ENCODE measurements around the gene CBX4. TPM values are rescaled to one million over a fixed set of nuclear protein-coding genes. Genes with fewer than 3 reads are reported as not detected.

CBX4 gene
- polyA plus RNA-seq, 1 donor from 2014 or later: 31.9 TPM

GRCh38 chr17:79830303-79830702 lies 8.9 kb downstream of the CBX4 start:
- Histone ChIP-seq H4K20me1 (ENCODE audit: insufficient read depth) (peaks cover 21% of the 10 kb centered on the region), H3K4me3 (ENCODE audit: low read length) (no peak overlapping the region), H3K27ac (ENCODE audit: low read length) (no peak overlapping the region), H3K79me2 (replicated peaks; ENCODE audit: insufficient read depth, low read length) (peaks cover 17% of the 10 kb centered on the region), H3K9ac (ENCODE audit: low read length) (no peak overlapping the region), H3K4me2 (ENCODE audit: low read length) (no peak overlapping the region), H2AFZ (ENCODE audit: low read depth, low read length) (no peak overlapping the region), H3K9me3 (ENCODE audit: low read length) (no peaks in the 10 kb centered on the region), H3K9me2 (ENCODE audit: insufficient read depth, low read length) (no peaks in the 10 kb centered on the region), H3F3A (ENCODE audit: insufficient read depth, low read length, poor library complexity, severe bottlenecking) (peaks cover 3% of the 10 kb centered on the region), H3K27me3 (ENCODE audit: insufficient read depth, low read depth, low read length) (peaks cover 16% of the 10 kb centered on the region), H3K36me3 (ENCODE audit: insufficient read depth, low read length) (no peaks in the 10 kb centered on the region)
- TF ChIP-seq EP300 (conservative IDR thresholded peaks at IDR 0.05; ENCODE audit: poor library complexity, severe bottlenecking) (no peak), TAF1 (IDR thresholded peaks at IDR 0.05; ENCODE audit: low read depth) (no peak), RAD21 (conservative IDR thresholded peaks at IDR 0.05) (no peak), POLR2AphosphoS5 (IDR thresholded peaks at IDR 0.05) (no peak), SMC3 (conservative IDR thresholded peaks at IDR 0.05; ENCODE audit: poor library complexity) (no peak), CTCF (IDR thresholded peaks at IDR 0.05; ENCODE audit: poor library complexity, severe bottlenecking) (no peak), MXI1 (conservative IDR thresholded peaks at IDR 0.05; ENCODE audit: poor library complexity, severe bottlenecking) (no peak), REST (IDR thresholded peaks at IDR 0.05; ENCODE audit: borderline replicate concordance) (no peak), EZH2 (IDR thresholded peaks at IDR 0.05; ENCODE audit: borderline replicate concordance, insufficient read depth, low read length, poor library complexity, severe bottlenecking) (no peak)

GRCh38 chr17:79829457-79829856 lies 9.8 kb downstream of the CBX4 start:
- H3F3A ChIP-seq (ENCODE audit: insufficient read depth, low read length, poor library complexity, severe bottlenecking): peaks cover 3% of the 10 kb centered on the region
- H3K4me2 ChIP-seq (ENCODE audit: low read length): no peak overlapping the region
- H3K36me3 ChIP-seq (ENCODE audit: insufficient read depth, low read length): no peaks in the 10 kb centered on the region
- no peak overlapping the region for H3K27ac ChIP-seq (ENCODE audit: low read length)
- no peak overlapping the region for H2AFZ ChIP-seq (ENCODE audit: low read depth, low read length)
- H3K79me2 ChIP-seq (replicated peaks; ENCODE audit: insufficient read depth, low read length): peaks cover 9% of the 10 kb centered on the region
- TF ChIP-seq RAD21 (conservative IDR thresholded peaks at IDR 0.05) (no peak), MXI1 (conservative IDR thresholded peaks at IDR 0.05; ENCODE audit: poor library complexity, severe bottlenecking) (no peak), REST (IDR thresholded peaks at IDR 0.05; ENCODE audit: borderline replicate concordance) (no peak)
- no peak overlapping the region for H3K9ac ChIP-seq (ENCODE audit: low read length)
- H3K27me3 ChIP-seq (ENCODE audit: insufficient read depth, low read depth, low read length): peaks cover 7% of the 10 kb centered on the region
- H3K4me3 ChIP-seq (ENCODE audit: low read length): no peak overlapping the region
- no peaks in the 10 kb centered on the region for H3K9me2 ChIP-seq (ENCODE audit: insufficient read depth, low read length)
- H3K9me3 ChIP-seq (ENCODE audit: low read length): no peaks in the 10 kb centered on the region
- H4K20me1 ChIP-seq (ENCODE audit: insufficient read depth): peaks cover 13% of the 10 kb centered on the region
